Aorta (tissue), 5 donors: ENCODE results near the gene KCNT2. TPM values are rescaled to one million over a fixed set of nuclear protein-coding genes. Genes with fewer than 3 reads are reported as not detected.
"Not testable (repeated sequence)": the region's sequence is repeated elsewhere in the genome, so short reads cannot be mapped to it uniquely, and the experiment has no call there.

Experiments used
- ATAC-seq: fragments of 200-7000 bp; cut with Tn5 transposase; one replicate; pipeline ENCODE4 v1.9.1; 2022; ENCODE audit warnings: moderate library complexity; ENCODE audit not compliant: low FRiP score
- DNase-seq, 2 donors: peaks; one replicate each; pipeline ENCODE4 v3.0.0-alpha.2; 2020
- H3K27ac ChIP-seq, 2 donors: one replicate each; pipeline ENCODE4 v1.5.1; 2013; ENCODE audit warnings: low read length in 2 of 2, mild to moderate bottlenecking in 2 of 2, moderate library complexity in 2 of 2, control low read depth in 1 of 2, inconsistent platforms in 1 of 2, low read depth in 1 of 2
- H3K27me3 ChIP-seq, 2 donors: one replicate each; pipeline ENCODE4 v1.6.1; 2013; ENCODE audit warnings: control low read depth in 1 of 2, low read length in 1 of 2, mild to moderate bottlenecking in 1 of 2, moderate library complexity in 1 of 2; ENCODE audit not compliant: insufficient read depth in 2 of 2, control insufficient read depth in 1 of 2
- H3K36me3 ChIP-seq, 2 donors: one replicate each; pipeline ENCODE4 v1.6.1; 2013; ENCODE audit warnings: control low read depth in 1 of 2, low read length in 1 of 2, mild to moderate bottlenecking in 1 of 2; ENCODE audit not compliant: insufficient read depth in 2 of 2, control insufficient read depth in 1 of 2
- H3K4me1 ChIP-seq, 2 donors: one replicate each; pipeline ENCODE4 v1.6.1; 2013; ENCODE audit warnings: low read length in 2 of 2, control low read depth in 1 of 2, mild to moderate bottlenecking in 1 of 2, moderate library complexity in 1 of 2; ENCODE audit not compliant: insufficient read depth in 2 of 2, control insufficient read depth in 1 of 2
- H3K4me3 ChIP-seq, 2 donors: one replicate each; pipeline ENCODE4 v1.5.1; 2013; ENCODE audit warnings: low read length in 2 of 2, control low read depth in 1 of 2, mild to moderate bottlenecking in 1 of 2
- H3K9me3 ChIP-seq: one replicate; pipeline ENCODE4 v1.6.1; 2013; ENCODE audit warnings: mild to moderate bottlenecking, low read length; ENCODE audit not compliant: control insufficient read depth
- WGBS, 2 donors: extraction: QIAGEN DNeasy Blood & Tissue Kit; methylation state at CpG; one replicate each; pipeline ENCODE4 v1.1.7; 2013; 5-methylcytosine and 5-hydroxymethylcytosine counted together
- intact Hi-C, 2 donors: fragments of 100-400 bp; cut with DNase I; formaldehyde crosslinking; loops; one replicate each; pipeline versions ENCODE4 v1.14.2 to v1.15.0; 2022
- polyA plus RNA-seq, 2 donors: library from polyadenylated mRNA; stranded (reverse); fragments of 200-250 nt; gene quantifications; one replicate each; pipeline ENCODE4 v1.2.3, GENCODE V29; 2013
- total RNA-seq, 2 donors: library from RNA; stranded (reverse); fragmentation: NEBNext Ultra II Directional; extraction: Animal tissue kit (Norgen Biotek cat#: 25700); gene quantifications; one replicate each; pipeline ENCODE4 v1.2.1, GENCODE V29; 2021
- donor health status: healthy with polysubstance abuse.
- donor health status: Bipolar disorder and iron deficiency.
- donor health status: DM: no; HTN: no; CAD: no.
- donor health status: DM: no; HTN: no; CAD: no.
- donor health status: DM: yes; HTN: yes; CAD: no.

Gene KCNT2
- total and polyA plus RNA-seq, 4 donors, result 3.0 to 23.3 (median 16.3) TPM

DNA sequence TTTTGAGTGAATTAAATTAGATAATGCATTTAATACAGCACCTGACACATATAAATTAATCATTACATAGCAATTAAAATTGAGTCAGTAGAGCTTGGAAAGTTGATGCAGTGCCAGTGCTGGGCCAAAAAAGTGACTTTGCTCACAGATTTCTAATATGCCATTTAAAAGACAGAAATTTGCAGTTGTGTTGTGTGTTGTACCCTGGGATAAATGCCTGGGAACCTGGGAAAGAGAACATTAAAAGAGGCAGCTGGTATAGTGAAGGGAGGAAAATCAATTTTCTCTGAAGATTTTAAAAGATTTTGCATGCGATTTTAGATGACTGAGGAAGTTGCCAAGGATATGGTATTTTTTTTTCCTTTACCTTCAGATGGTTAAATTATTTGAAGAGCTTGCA is 32.7 kb upstream of the KCNT2 start:
- no peak for DNase-seq
- WGBS, 2 donors, result 88 to 95% methylated on average over 1 of the region's 1 CpG
- H3K4me1 ChIP-seq, result no peaks in the 10 kb centered on the region

DNA sequence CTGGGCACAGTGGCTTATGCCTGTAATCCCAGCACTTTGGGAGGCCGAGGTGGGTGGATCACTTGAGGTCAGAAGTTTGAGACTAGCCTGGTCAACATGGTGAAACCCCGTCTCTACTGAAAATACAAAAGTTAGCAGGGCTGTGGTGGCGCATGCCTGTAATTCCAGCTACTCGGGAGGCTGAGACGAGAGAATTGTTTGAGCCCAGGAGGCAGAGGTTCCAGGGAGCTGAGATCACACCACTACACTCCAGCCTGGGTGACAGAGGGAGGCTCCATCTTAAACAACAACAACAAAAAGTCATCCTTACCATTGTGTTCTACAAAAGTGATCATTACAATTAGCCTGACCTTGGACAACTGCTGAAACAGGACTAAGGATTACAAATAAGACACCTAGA is 31.1 kb upstream of the KCNT2 start:
- intact Hi-C loops, DNase-seq, H3K27me3 ChIP-seq, ATAC-seq, H3K9me3 ChIP-seq, H3K4me1 ChIP-seq, H3K36me3 ChIP-seq, H3K4me3 ChIP-seq, H3K27ac ChIP-seq: not testable (repeated sequence)
- WGBS, 2 donors, result 92 to 94% methylated on average over 5 of the region's 5 CpGs

More for the DNA sequence above, 32.7 kb upstream of the KCNT2 start:
- Histone ChIP-seq H3K27ac (no peak overlapping the region), H3K9me3 (no peaks in the 10 kb centered on the region), H3K36me3 (no peaks in the 10 kb centered on the region), H3K4me3 (no peak overlapping the region), H3K27me3 (no peaks in the 10 kb centered on the region)
- no peak for ATAC-seq
- intact Hi-C loops, result no loop called here

DNA sequence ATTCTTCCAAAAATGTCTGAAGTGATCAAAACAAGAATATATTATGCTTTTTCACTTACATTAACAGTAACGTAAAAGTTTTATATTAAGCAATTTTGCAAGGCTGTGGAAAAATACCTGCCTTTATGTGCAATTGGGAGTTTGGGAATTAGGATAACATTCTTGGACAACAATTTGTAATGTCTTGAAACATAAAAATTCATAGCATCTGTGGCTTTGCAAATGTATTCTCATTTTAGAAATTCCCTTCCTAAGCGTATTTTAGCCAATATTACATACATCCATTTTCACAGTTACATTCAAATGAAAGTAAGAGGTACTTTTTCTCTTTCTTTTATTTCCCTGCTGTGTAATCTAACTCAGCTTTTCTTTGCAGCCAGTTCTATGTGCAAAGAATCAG is 30.2 kb upstream of the KCNT2 start:
- H3K4me3 ChIP-seq, result no peak overlapping the region
- WGBS, 2 donors, result 73 to 74% methylated on average over 2 of the region's 2 CpGs
- no peaks in the 10 kb centered on the region for H3K36me3 ChIP-seq
- ATAC-seq, result no peak
- intact Hi-C loops, result no loop called here
- H3K27me3 ChIP-seq, result no peaks in the 10 kb centered on the region
- H3K27ac ChIP-seq, result no peak overlapping the region
- H3K9me3 ChIP-seq, result no peaks in the 10 kb centered on the region
- DNase-seq, result no peak
- no peaks in the 10 kb centered on the region for H3K4me1 ChIP-seq

DNA sequence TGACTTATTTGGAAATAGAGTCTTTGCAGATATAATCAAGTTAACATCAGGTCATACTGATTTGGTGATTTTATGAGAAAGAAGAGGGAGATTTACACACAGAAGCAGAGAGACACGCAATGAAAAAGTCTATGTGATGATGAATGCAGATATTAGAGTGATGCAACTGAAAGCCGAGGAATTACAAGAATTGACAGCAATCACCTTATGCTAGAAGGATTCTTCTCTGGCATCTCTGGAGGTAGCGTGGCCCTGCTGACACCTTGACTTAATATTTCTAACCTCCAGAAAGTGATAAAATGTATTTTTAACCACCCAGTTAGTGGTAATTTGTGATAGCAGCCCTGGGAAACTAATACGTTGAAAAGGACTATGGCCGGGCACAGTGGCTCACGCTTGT is 29.4 kb upstream of the KCNT2 start:
- H3K27ac ChIP-seq, result no peak overlapping the region
- H3K4me3 ChIP-seq, result no peak overlapping the region
- H3K36me3 ChIP-seq, result no peaks in the 10 kb centered on the region
- ATAC-seq, result no peak
- intact Hi-C loops, result no loop called here
- no peaks in the 10 kb centered on the region for H3K27me3 ChIP-seq
- DNase-seq, result no peak
- no peaks in the 10 kb centered on the region for H3K4me1 ChIP-seq
- no peaks in the 10 kb centered on the region for H3K9me3 ChIP-seq
- 92 to 93% methylated on average over 6 of the region's 6 CpGs for WGBS, 2 donors

DNA sequence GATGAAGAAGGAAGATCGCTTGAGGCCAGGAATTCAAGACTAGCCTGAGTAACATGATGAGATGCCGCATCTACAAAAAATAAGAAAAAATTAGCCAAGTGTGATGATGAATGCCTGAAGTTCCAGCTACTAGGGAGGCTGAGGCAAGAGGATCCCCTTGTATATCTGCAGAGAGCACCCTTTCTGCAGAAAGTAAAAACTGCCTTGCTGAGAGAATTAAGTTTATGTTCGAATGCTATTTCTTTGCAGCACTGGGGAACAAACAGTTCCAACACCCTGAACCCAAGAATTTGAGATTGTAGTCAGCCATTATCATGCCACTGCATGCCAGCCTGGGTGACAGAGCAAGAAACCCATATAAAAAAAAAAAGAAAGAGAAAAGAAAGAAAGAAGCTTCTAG is 20.6 kb upstream of the KCNT2 start:
- Histone ChIP-seq H3K36me3 (no peaks in the 10 kb centered on the region), H3K27me3 (no peaks in the 10 kb centered on the region), H3K9me3 (peaks cover 4% of the 10 kb centered on the region), H3K27ac (no peak overlapping the region), H3K4me3 (no peak overlapping the region), H3K4me1 (no peaks in the 10 kb centered on the region)
- ATAC-seq (no peak), DNase-seq (no peak)
- WGBS, 2 donors, result 98 to 99% methylated on average over 3 of the region's 3 CpGs
- intact Hi-C loops, result no loop called here

DNA sequence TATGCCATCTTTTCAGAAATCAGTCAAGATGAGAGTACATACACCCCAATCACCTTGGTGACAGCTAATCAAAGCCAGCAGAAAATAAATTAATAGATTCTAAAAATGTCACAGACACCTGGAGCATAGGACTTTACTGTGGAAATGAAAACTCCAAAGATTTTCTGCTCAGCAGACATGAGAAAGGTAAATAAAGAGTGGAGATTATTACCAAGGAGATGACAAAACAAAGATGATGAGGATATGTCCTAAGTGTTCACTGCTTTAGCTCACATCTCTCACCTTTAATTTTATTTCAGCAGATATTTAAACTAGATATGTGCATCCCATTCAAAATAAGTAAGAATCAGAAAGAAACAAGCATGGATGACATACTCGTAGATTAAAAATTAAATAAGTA is 14.8 kb upstream of the KCNT2 start:
- ATAC-seq (no peak), DNase-seq (no peak)
- Histone ChIP-seq H3K4me1 (no peaks in the 10 kb centered on the region), H3K9me3 (no peaks in the 10 kb centered on the region), H3K27me3 (no peaks in the 10 kb centered on the region), H3K4me3 (no peak overlapping the region), H3K36me3 (no peaks in the 10 kb centered on the region), H3K27ac (no peak overlapping the region)
- intact Hi-C loops, result no loop called here
- WGBS, 2 donors, result 87 to 97% methylated on average over 1 of the region's 1 CpG

DNA sequence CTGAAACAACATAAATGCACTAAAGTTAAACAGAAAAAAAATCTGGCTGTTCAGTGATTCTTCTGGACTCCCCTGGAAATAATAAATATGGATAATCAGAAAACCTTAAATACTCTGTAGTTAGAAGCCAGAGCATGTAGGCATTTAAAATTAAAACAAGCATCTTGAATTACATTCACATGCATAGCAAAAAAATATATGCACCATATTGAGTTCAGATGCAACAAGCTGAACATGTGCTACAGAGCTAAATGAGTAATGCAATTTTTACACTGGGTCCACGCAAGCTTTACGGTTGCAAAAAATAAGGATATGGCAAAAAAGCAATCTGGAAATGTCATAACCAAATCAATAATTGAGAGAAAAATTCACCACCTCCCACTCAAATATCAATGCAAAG is 11.5 kb upstream of the KCNT2 start:
- ATAC-seq (no peak), DNase-seq (no peak)
- no peaks in the 10 kb centered on the region for H3K36me3 ChIP-seq
- no peak overlapping the region for H3K27ac ChIP-seq
- H3K4me3 ChIP-seq, result no peak overlapping the region
- 95% methylated on average over 2 of the region's 2 CpGs for WGBS, 2 donors
- H3K4me1 ChIP-seq, result no peaks in the 10 kb centered on the region
- no peaks in the 10 kb centered on the region for H3K9me3 ChIP-seq
- H3K27me3 ChIP-seq, result no peaks in the 10 kb centered on the region
- intact Hi-C loops, result no loop called here

DNA sequence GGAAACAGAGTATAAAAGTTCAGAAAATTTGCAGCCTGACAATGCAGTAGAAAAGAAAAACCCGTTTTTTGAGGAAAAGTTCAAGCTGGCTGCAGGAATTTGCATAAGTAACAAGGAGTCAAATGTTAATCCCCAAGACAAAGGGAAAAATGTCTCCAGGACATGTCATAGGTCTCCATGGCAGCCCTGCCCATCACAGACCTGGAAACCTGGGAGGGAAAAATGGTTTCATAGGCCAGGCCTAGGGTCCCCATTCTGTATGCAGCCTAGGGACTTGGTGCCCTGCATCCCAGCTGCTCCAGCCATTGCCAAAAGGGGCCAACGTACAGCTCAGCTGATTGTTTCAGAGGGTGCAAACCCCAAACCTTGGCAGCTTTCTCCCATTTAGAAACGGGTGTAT is 3.6 kb upstream of the KCNT2 start:
- Histone ChIP-seq H3K27ac (no peak overlapping the region), H3K4me1 (no peaks in the 10 kb centered on the region), H3K27me3 (no peaks in the 10 kb centered on the region), H3K9me3 (no peaks in the 10 kb centered on the region), H3K4me3 (no peak overlapping the region), H3K36me3 (no peaks in the 10 kb centered on the region)
- intact Hi-C loops, result no loop called here
- DNase-seq (no peak), ATAC-seq (no peak)
- 88 to 89% methylated on average over 3 of the region's 3 CpGs for WGBS, 2 donors

DNA sequence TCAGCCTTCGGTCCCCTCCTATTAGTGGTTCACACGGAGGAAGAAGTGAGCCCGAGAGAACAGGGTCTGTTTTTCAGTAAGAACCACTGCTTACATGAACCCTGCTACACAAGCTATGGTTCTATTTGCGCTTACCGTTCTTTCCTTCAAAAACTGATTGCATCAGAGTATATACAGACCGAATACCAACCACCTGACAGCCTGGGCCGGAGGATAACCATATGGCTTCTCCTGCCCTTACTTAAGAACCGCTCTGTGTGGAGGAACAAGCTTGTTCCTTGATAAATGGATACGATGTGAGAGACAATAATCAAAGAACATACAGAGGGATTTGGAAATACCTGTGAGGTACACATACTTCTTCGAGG is 1.1 kb upstream of the KCNT2 start:
- H3K27me3 ChIP-seq, result no peaks in the 10 kb centered on the region
- peak; percentile 26 for ATAC-seq
- 35 to 39% methylated on average over 10 of the region's 10 CpGs for WGBS, 2 donors
- no peaks in the 10 kb centered on the region for H3K9me3 ChIP-seq
- intact Hi-C loops, result no loop called here
- H3K4me1 ChIP-seq, result peaks cover 0 to 1% of the 10 kb centered on the region in 2 donors
- H3K36me3 ChIP-seq, result no peaks in the 10 kb centered on the region
- H3K4me3 ChIP-seq, result no peak overlapping the region
- DNase-seq, result no peak
- H3K27ac ChIP-seq, result no peak overlapping the region
